NCI-H1105 (cell line): ENCODE measurements around the gene FBLN2.
"Not testable (repeated sequence)": the region's sequence is repeated elsewhere in the genome, so short reads cannot be mapped to it uniquely, and the experiment has no call there.

Source experiments
- DNase-seq: peaks from one replicate; lab custom pipeline; 2025; lab: John Stamatoyannopoulos, UW

The FBLN2 gene

GRCh38 chr3:13549623-13550422 lies 898 bp downstream of the FBLN2 start:
- DNase-seq, result no peak

GRCh38 chr3:13550423-13550690 lies 1.4 kb downstream of the FBLN2 start:
- no peak for DNase-seq

DNA sequence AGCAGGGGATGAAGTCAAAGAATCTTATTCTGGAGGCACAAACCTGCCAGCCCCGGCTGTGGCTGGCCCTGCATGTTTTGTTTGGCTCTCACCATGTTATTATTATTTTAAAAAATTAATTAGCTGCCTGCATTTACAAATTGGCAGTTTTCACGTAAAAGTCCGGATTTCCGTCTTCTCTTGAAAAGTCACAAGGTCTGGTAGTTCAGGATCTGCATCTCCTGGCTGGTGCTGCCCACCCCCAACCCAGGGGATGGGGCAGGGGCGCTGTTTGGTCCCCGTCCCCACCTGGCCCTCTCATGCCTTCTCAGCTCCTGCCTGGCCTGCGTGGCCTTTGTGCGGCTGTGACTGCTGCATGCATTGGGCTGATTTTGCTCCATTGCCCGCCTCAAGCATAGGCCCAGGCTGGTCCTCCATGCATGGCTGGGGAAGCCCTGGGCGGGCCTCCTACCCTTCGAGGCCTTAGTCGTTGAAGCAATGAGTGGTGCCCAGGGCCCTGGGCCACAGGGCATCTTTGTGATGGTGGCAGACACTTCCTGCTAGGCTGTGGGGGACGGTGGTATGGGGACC lies 2.0 kb downstream of the FBLN2 start:
- DNase-seq, result no peak

DNA sequence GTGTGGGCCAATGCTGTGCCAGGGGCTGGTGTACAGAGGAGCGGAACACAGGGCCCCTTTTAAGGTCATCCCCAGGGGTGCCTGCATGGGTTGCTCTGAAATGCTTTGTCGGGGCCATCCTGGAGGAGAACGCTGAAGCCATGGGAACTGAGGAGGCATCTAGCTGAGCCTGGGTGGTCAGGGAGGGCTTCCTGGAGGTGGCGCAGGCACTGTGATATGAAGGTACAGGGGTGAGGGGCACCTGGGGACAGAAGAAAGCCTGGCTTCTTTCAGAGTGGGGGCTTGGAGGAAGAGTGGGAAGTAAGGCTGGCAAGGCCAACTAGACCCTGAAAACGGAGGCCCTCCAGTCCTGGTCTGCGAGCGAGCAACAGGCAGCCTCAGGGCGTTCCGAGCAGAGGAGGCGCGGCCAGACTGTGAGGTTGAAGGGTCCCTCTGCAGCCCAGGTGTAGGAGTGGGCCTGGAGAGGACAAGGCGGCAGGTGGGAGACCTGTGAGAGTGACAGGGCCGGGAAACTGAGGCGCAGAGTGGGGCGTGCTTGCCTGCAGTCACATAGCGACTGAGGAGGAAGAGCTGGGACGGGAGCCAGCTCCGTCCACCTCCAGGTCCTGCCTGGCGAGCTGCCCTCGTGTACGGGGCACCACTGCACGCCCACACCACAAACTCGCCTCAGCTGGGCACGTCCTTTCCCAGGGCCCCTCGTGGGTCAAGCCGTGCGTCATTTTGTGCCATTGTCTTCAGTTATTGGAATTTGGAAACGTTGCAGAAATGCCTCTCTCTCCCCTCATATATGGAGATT lies 4.1 kb downstream of the FBLN2 start:
- no peak for DNase-seq

DNA sequence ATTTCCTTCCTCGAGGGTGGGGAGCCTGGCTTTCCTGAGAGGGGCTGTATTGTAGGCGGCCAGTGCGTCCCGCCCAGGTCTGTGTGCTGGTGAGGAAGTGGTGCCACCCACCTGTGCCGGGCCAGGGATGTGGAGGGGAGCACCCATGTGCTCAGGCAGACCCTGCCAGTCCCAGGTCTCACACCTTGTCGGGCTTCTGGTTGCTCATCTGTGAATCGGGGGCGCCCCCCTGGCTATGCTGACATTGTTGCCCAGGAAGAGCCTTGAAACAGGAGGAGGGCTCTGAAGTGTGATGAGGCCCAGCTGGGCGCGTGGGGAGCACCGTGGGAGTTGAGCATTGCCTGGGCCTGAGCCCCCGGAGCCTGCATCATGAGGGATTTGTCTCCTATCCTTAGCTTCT lies 4.8 kb downstream of the FBLN2 start:
- DNase-seq, result no peak

- DNase-seq, result no peak
Observed at GRCh38 chr3:13555753-13556152, 6.8 kb downstream of the FBLN2 start.

GRCh38 chr3:13556207-13556606 lies 7.3 kb downstream of the FBLN2 start:
- DNase-seq, result no peak

- DNase-seq, result no peak
Observed at GRCh38 chr3:13556917-13557316, 8.0 kb downstream of the FBLN2 start.

DNA sequence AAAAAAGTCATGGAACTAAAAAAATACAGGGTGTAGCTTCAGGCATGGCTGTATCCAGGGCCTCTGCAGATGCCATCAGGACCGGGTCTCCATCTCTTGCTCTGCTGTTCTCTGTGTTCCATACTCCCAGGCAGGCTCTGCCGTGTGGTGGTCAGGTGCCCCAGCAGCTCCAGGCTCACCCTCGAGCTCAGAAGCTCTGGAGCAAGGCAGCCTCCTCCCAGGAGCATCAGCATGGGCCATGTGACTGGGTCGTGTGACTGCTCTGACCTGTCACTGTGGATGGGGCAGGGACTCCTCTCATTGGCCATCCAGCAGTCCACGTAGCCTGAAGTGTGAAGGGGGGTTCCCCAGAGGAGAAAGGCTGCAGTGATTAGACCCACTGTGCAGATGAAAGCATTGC lies 8.5 kb downstream of the FBLN2 start:
- DNase-seq, result no peak

DNA sequence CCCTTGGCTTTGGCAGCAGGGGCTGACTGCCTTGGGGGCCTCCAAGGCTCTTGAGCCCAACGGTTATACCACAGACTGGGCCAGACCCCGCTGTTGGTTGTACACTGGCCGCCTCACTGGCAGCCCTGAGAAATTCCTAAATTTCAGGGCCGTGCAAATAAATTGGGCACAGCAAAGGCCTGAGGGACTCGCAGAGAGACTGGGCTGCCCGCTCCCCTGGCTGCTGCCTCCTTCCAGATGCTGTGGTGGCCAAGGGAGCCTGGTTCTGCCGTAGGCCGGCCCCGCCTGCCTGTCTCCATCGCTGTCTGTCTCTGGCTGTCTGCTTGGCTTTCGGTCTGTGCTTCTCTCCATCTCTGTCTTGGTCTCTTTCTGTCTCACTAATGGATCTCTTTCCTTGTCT lies 9.0 kb downstream of the FBLN2 start:
- DNase-seq, result no peak

GRCh38 chr3:13558651-13559050 lies 9.7 kb downstream of the FBLN2 start:
- DNase-seq, result no peak

GRCh38 chr3:13559764-13560525 lies 11.0 kb downstream of the FBLN2 start:
- no peak for DNase-seq

GRCh38 chr3:13561376-13561775 lies 12.5 kb downstream of the FBLN2 start:
- no peak for DNase-seq

- no peak for DNase-seq
Observed at GRCh38 chr3:13561967-13562366, 13.0 kb downstream of the FBLN2 start.

GRCh38 chr3:13562421-13562820 lies 13.5 kb downstream of the FBLN2 start:
- not testable (repeated sequence) for DNase-seq

- no peak for DNase-seq
Observed at GRCh38 chr3:13563321-13563720, 14.4 kb downstream of the FBLN2 start.

DNA sequence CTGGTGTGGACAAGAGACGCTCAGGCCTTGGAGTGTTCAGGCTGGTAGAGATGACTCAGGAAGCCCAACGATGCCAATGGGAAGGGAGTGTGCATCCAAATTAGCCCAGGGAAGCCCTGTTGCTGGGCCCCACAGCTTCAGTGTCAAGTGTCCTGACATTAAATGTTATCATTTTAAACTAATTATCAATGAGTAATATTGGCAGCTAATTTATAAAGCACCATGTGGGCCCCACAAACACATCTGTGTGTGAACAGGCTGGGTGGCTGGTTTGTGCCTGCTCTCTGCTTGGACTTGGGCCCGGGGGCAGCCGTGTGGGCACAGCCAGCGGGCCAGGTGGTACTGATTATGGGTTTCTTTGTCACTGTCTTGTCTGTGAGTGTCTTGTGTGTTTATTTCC lies 15.0 kb downstream of the FBLN2 start:
- DNase-seq, result no peak

DNA sequence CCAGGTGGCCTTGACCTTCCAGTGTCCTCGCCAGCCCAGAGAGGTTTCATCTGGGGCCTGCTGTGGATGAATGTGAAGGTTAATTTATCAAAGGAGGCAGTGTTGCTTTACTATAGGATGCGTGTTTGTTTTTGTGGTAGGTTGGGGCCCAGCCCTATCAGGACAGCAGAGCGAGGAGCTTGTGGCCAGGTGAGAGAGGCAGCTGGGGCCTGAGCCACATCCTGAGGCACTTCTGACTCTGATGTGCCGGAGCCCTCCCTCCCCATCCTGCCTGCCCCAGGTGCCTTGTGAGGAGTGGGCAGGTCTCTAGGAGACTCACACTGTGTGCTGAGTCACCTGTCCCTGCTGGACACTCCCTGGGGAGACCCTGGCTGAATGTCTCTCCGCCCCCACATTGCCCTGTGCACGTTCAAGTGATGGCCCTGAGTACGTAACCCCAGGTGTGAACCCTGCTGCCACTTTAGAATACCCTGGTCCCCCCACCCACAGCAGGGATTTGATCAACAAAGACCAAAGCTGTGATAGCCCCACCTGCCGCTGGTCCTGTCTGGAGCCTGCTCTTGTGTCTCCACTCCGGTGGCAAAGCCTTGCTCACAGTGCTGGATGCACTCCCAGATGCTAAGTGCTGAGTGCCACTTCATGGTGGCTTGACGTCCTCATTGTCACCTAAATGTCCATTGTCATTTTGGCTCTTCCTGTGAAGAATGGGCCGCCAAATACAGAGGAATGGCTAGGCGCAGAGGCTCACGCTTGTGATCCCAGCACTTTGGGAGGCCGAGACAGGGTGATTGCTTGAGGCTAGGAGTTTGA lies 16.0 kb downstream of the FBLN2 start:
- DNase-seq, result no peak

GRCh38 chr3:13565581-13566452 lies 16.9 kb downstream of the FBLN2 start:
- DNase-seq, result no peak

DNA sequence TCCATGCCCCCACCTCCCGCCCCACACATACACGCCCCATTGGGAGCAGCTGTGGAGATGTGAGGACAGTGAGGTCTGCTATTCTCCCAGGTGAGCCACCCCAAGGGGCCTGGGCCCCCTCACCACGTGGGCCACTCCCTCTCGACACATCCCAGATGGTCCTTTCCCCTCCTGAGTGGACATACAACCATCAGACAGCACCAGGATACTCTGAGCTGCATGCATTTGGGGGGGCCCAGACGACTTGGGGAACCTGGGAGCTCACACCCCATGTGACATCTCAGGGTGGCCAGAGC lies 17.5 kb downstream of the FBLN2 start:
- no peak for DNase-seq

GRCh38 chr3:13566769-13567310 lies 17.9 kb downstream of the FBLN2 start:
- DNase-seq, result no peak
